Sigmoid colon (tissue), 4 donors: ENCODE data around the gene ZSCAN30.
"Not testable (repeated sequence)": the region's sequence is repeated elsewhere in the genome, so short reads cannot be mapped to it uniquely, and the experiment has no call there.

Experiments used
- EP300 ChIP-seq, 4 donors: sonication (generic); formaldehyde crosslinking; IDR thresholded peaks; one replicate each; pipeline ENCODE4 v1.6.1; 2017; ENCODE audit warnings: antibody characterized with exemption in 4 of 4
- POLR2A ChIP-seq, 2 donors: fragments of 450-650 bp; IDR thresholded peaks; one replicate each; pipeline ENCODE4 v1.6.1; 2016; ENCODE audit warnings: antibody characterized with exemption in 2 of 2, mild to moderate bottlenecking in 2 of 2, moderate library complexity in 2 of 2
- POLR2AphosphoS5 ChIP-seq, 4 donors: sonication (generic); formaldehyde crosslinking; IDR thresholded peaks; one replicate each; pipeline ENCODE4 v1.6.1; 2017; ENCODE audit warnings: antibody characterized with exemption in 4 of 4
- TF ChIP-seq, protein P1 (sequence below), 4 experiments: fragments of 450-650 bp in 3 of 4; fragments of 200-600 bp in 1 of 4; IDR thresholded peaks; one replicate each; pipeline ENCODE4 v1.5.1; 2016 to 2019; ENCODE audit warnings: antibody characterized with exemption in 4 of 4, mild to moderate bottlenecking in 3 of 4, moderate library complexity in 2 of 4

- TF ChIP-seq POLR2AphosphoS5, POLR2A, EP300 (IDR thresholded peaks at IDR 0.05): not testable (repeated sequence)
- TF ChIP-seq, protein P1, sequence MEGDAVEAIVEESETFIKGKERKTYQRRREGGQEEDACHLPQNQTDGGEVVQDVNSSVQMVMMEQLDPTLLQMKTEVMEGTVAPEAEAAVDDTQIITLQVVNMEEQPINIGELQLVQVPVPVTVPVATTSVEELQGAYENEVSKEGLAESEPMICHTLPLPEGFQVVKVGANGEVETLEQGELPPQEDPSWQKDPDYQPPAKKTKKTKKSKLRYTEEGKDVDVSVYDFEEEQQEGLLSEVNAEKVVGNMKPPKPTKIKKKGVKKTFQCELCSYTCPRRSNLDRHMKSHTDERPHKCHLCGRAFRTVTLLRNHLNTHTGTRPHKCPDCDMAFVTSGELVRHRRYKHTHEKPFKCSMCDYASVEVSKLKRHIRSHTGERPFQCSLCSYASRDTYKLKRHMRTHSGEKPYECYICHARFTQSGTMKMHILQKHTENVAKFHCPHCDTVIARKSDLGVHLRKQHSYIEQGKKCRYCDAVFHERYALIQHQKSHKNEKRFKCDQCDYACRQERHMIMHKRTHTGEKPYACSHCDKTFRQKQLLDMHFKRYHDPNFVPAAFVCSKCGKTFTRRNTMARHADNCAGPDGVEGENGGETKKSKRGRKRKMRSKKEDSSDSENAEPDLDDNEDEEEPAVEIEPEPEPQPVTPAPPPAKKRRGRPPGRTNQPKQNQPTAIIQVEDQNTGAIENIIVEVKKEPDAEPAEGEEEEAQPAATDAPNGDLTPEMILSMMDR (IDR thresholded peaks at IDR 0.05) = not testable (repeated sequence)
These were observed 70.7 kb downstream of the ZSCAN30 start for GRCh38 chr18:35219331-35219730.
